Forelimb muscle (tissue), 1 donor: ENCODE results near the gene CPNE4. TPM values are rescaled to one million over a fixed set of nuclear protein-coding genes. Genes with fewer than 3 reads are reported as not detected.

ENCODE experiments used
- DNase-seq: peaks from one replicate; pipeline ENCODE4 v3.0.0-alpha.2; 2013; ENCODE audit warnings: low read depth
- polyA plus RNA-seq: library from polyadenylated mRNA; unstranded; fragments of 120-200 nt; gene quantifications from one replicate; pipeline ENCODE4 v1.2.1, GENCODE V29; 2013; ENCODE audit not compliant: insufficient read length

Gene CPNE4
- polyA plus RNA-seq, 1 donor, result 0.23 TPM

- no peak for DNase-seq
Observed at GRCh38 chr3:131699001-131699400, 335.8 kb downstream of the CPNE4 start.

- no peak for DNase-seq
Observed at GRCh38 chr3:131694376-131694775, 340.4 kb downstream of the CPNE4 start.

GRCh38 chr3:131692356-131692755 lies 342.5 kb downstream of the CPNE4 start:
- DNase-seq, result no peak

- DNase-seq, result no peak
Observed at GRCh38 chr3:131690800-131691199, 344.0 kb downstream of the CPNE4 start.

- no peak for DNase-seq
Observed at GRCh38 chr3:131688370-131688769, 346.4 kb downstream of the CPNE4 start.

GRCh38 chr3:131669600-131669999 lies 365.2 kb downstream of the CPNE4 start:
- DNase-seq, result no peak

GRCh38 chr3:131658771-131659170 lies 376.0 kb downstream of the CPNE4 start:
- DNase-seq, result no peak

- DNase-seq, result no peak
Observed at GRCh38 chr3:131658115-131658514, 376.7 kb downstream of the CPNE4 start.

GRCh38 chr3:131655070-131655690 lies 379.6 kb downstream of the CPNE4 start:
- DNase-seq, result no peak

GRCh38 chr3:131645638-131646037 lies 389.2 kb downstream of the CPNE4 start:
- no peak for DNase-seq

- DNase-seq, result no peak
Observed at GRCh38 chr3:131636266-131636775, 398.5 kb downstream of the CPNE4 start.

- DNase-seq, result no peak
Observed at GRCh38 chr3:131630807-131631206, 404.0 kb downstream of the CPNE4 start.

GRCh38 chr3:131630097-131630496 lies 404.7 kb downstream of the CPNE4 start:
- DNase-seq, result no peak

GRCh38 chr3:131623431-131623830 lies 411.4 kb downstream of the CPNE4 start:
- no peak for DNase-seq

GRCh38 chr3:131622726-131623125 lies 412.1 kb downstream of the CPNE4 start:
- DNase-seq, result no peak

- DNase-seq, result no peak
Observed at GRCh38 chr3:131620977-131621376, 413.8 kb downstream of the CPNE4 start.

- no peak for DNase-seq
Observed at GRCh38 chr3:131619821-131620220, 415.0 kb downstream of the CPNE4 start.

- DNase-seq, result no peak
Observed at GRCh38 chr3:131616719-131617118, 418.1 kb downstream of the CPNE4 start.

- DNase-seq, result no peak
Observed at GRCh38 chr3:131612745-131613144, 422.1 kb downstream of the CPNE4 start.

GRCh38 chr3:131610174-131610573 lies 424.6 kb downstream of the CPNE4 start:
- no peak for DNase-seq

GRCh38 chr3:131608741-131609140 lies 426.1 kb downstream of the CPNE4 start:
- DNase-seq, result no peak

- no peak for DNase-seq
Observed at GRCh38 chr3:131608296-131608695, 426.5 kb downstream of the CPNE4 start.

- no peak for DNase-seq
Observed at GRCh38 chr3:131605916-131606315, 428.9 kb downstream of the CPNE4 start.
